Loucy (cell line): Measurements from ENCODE around the gene SPRR2A.
"Not testable (repeated sequence)": the region's sequence is repeated elsewhere in the genome, so short reads cannot be mapped to it uniquely, and the experiment has no call there.

ENCODE experiments used
- EZH2phosphoT487 ChIP-seq: fragments of 200-600 bp; IDR thresholded peaks from 2 replicates; pipeline ENCODE4 v1.6.1; 2018; ENCODE audit warnings: antibody characterized with exemption, mild to moderate bottlenecking, moderate library complexity, borderline replicate concordance
- TF ChIP-seq, protein P1 (sequence below): fragments of 200-600 bp; sonication (generic); conservative IDR thresholded peaks from 2 replicates; pipeline ENCODE4 v1.5.1; 2014; ENCODE audit warnings: mild to moderate bottlenecking, antibody characterized with exemption, low read length

DNA sequence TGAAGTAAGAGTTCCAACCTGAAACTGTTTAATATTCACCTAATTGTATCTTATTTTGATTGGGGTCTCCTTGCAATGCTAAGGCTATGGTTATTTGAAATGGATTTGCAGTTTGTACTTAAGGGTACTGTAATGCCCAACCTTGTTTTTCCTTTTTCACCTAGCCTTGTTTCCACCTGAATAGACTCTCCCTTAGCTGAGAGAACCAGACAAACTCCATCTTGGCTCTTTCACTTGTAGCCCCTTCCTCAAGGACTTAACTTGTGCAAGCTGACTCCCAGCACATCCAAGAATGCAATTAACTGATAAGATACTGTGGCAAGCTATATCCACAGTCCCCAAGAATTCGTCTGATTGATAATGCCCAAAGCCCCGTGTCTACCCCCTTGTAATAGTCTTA is 35.5 kb downstream of the SPRR2A start:
- TF ChIP-seq, protein P1, sequence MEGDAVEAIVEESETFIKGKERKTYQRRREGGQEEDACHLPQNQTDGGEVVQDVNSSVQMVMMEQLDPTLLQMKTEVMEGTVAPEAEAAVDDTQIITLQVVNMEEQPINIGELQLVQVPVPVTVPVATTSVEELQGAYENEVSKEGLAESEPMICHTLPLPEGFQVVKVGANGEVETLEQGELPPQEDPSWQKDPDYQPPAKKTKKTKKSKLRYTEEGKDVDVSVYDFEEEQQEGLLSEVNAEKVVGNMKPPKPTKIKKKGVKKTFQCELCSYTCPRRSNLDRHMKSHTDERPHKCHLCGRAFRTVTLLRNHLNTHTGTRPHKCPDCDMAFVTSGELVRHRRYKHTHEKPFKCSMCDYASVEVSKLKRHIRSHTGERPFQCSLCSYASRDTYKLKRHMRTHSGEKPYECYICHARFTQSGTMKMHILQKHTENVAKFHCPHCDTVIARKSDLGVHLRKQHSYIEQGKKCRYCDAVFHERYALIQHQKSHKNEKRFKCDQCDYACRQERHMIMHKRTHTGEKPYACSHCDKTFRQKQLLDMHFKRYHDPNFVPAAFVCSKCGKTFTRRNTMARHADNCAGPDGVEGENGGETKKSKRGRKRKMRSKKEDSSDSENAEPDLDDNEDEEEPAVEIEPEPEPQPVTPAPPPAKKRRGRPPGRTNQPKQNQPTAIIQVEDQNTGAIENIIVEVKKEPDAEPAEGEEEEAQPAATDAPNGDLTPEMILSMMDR: not testable (repeated sequence)
- TF ChIP-seq EZH2phosphoT487: not testable (repeated sequence)
